Measurements from ENCODE around the gene RCCD1.
A peak's percentile ranks its signal among the peaks of the same experiment; 100 is the strongest.
"Not testable (repeated sequence)": the region's sequence is repeated elsewhere in the genome, so short reads cannot be mapped to it uniquely, and the experiment has no call there.

Gene RCCD1

GRCh38 chr15:90918835-90919234, 35.8 kb upstream of the RCCD1 start:
- DNase-seq = no peak

- DNase-seq = no peak
These were observed 32.8 kb upstream of the RCCD1 start for GRCh38 chr15:90921887-90922286.

GRCh38 chr15:90922712-90923322, 31.9 kb upstream of the RCCD1 start:
- peak; percentile 69 to 74 for DNase-seq

- DNase-seq = no peak
These were observed 30.3 kb upstream of the RCCD1 start for GRCh38 chr15:90924375-90924774.

GRCh38 chr15:90926766-90927165, 27.9 kb upstream of the RCCD1 start:
- not testable (repeated sequence) for DNase-seq

- not testable (repeated sequence) for DNase-seq
These were observed 26.6 kb upstream of the RCCD1 start for GRCh38 chr15:90928106-90928505.

GRCh38 chr15:90929246-90930019, 25.3 kb upstream of the RCCD1 start:
- DNase-seq = no peak

- no peak for DNase-seq
These were observed 23.7 kb upstream of the RCCD1 start for GRCh38 chr15:90930861-90931574.

- no peak for DNase-seq
These were observed 23.2 kb upstream of the RCCD1 start for GRCh38 chr15:90931575-90931827.

- peak; percentile 87 to 94 for DNase-seq
These were observed 22.6 kb upstream of the RCCD1 start, which contains the start of gene HDDC3 for GRCh38 chr15:90931828-90932659. HDDC3 (minus strand) TSS chr15:90932549; CDS start chr15:90932540, 9 bp downstream.

- DNase-seq = no peak
These were observed 22.1 kb upstream of the RCCD1 start for GRCh38 chr15:90932660-90932991.

GRCh38 chr15:90933301-90933700, 21.4 kb upstream of the RCCD1 start:
- DNase-seq = no peak

- DNase-seq = peak; percentile 83 to 96
These were observed 20.3 kb upstream of the RCCD1 start for GRCh38 chr15:90934256-90934948.

GRCh38 chr15:90934949-90935751, 19.5 kb upstream of the RCCD1 start, which contains the start of gene UNC45A:
UNC45A (plus strand) TSS chr15:90935285; CDS start chr15:90935325, 40 bp downstream.
- DNase-seq = peak; percentile 81 to 98

- DNase-seq = no peak
These were observed 17.9 kb upstream of the RCCD1 start for GRCh38 chr15:90936823-90937222.

- no peak for DNase-seq
These were observed 16.4 kb upstream of the RCCD1 start for GRCh38 chr15:90938261-90938660.

- no peak for DNase-seq
These were observed 14.9 kb upstream of the RCCD1 start for GRCh38 chr15:90939756-90940155.

- DNase-seq = no peak
These were observed 13.6 kb upstream of the RCCD1 start for GRCh38 chr15:90941038-90941437.

GRCh38 chr15:90942354-90943120, 12.1 kb upstream of the RCCD1 start:
- DNase-seq = no peak

- DNase-seq = no peak
These were observed 9.6 kb upstream of the RCCD1 start for GRCh38 chr15:90945091-90945490.

GRCh38 chr15:90946538-90946937, 8.1 kb upstream of the RCCD1 start:
- no peak for DNase-seq

Data from NCI-H526 (cell line).